Cerebellar cortex (tissue), 1 donor: ENCODE results near the gene EFHC1.
"Not testable (repeated sequence)": the region's sequence is repeated elsewhere in the genome, so short reads cannot be mapped to it uniquely, and the experiment has no call there.

ENCODE experiments used
- DNase-seq: peaks from one replicate; pipeline ENCODE4 v3.0.0-alpha.2; 2015; ENCODE audit warnings: low spot score

EFHC1 gene, protein sequence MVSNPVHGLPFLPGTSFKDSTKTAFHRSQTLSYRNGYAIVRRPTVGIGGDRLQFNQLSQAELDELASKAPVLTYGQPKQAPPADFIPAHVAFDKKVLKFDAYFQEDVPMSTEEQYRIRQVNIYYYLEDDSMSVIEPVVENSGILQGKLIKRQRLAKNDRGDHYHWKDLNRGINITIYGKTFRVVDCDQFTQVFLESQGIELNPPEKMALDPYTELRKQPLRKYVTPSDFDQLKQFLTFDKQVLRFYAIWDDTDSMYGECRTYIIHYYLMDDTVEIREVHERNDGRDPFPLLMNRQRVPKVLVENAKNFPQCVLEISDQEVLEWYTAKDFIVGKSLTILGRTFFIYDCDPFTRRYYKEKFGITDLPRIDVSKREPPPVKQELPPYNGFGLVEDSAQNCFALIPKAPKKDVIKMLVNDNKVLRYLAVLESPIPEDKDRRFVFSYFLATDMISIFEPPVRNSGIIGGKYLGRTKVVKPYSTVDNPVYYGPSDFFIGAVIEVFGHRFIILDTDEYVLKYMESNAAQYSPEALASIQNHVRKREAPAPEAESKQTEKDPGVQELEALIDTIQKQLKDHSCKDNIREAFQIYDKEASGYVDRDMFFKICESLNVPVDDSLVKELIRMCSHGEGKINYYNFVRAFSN

DNA sequence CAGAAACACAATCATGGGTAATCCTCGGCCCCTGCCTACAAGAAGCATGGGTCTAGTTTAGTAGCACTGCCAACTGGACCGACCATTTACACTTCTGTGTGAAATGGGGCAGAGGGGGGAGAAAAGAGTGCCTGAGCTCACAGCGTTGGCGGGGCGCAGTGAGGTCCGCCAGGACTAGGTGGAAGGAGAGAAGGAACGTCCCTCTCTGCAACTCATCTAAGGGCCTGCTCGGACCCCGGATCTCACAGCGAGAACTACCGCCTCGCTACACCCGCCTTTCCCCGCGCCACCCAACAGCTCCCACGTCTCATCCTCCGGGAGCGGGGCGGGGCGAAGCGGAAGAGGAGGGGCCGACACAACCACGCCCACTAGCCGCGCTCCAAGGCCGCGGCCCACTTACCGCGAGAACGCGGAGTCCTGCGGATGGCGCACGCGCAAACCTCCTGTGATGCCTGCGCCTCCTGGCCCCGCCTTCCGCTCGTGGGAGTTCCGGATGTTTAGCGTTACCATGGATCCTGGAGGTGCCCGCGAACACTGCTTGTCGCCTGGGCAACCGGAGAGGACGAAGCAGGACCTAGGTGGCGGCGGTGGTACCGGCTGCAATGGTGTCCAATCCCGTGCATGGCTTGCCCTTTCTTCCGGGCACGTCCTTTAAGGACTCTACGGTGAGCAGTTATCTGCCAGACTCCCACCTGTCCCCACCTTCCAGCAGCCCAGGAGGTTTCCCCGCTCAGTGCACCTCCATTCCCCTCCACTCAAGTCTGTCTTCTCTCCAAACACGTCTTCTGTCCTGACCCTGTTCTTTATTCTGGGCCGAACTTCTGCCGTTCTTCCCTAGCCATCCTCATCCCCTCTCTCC is at the start of gene EFHC1:
TSS of gene EFHC1 (plus strand) at position 534 of the 859 bp plus-strand sequence. CDS start at position 603, 69 bp downstream.
- DNase-seq, result peak; percentile 98

DNA sequence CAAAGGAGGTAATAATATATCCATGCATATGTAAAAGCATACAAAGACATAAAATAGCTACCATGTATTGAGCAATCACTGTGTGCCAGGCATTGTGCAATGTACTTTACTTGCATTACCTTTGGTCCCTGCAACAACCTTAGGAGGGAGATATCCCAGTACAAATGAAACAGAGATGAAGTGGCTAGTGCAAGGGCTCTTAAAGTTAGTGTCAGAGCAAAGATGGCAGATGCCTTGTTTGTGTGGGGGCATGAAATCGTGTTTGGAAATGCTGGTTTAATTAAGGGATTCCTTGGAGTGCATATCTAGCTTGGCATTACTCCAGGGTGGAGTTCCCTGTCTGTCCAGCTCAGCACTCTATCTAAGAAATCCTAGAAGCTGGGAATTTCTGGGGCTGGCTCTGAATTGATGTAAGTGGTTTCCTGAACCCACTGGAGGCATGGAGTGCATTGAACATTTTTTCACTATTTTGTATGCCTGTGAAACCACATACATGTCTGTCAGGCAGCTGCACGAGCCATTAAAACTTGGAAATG is 48.4 kb upstream of the EFHC1 start:
- DNase-seq, result peak; percentile 44

DNA sequence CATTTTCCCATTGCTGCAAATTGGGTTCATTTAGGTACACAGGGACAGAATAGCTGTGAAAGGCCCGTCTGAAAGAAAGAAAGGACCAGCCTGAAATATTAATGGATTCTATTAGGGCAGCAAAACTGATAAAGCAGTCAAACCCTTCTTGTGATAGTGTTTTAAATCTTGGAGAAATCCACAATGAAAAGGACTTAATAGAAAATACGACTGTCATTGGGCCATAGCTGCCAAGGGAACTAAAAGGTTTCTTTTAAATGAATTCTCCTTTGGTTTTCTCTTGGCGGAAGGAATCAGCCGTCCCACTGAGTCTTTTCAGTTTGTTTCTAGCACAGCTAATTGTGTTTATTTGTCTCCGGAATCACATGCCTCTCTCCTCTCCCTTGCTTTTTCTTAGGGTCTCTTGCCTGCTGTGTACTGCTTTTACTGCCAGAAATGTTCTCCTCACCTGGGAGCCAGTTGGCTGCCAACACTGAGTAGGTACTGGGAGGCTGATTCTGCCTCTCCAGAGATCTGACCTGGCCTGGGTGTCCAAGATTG is 46.9 kb upstream of the EFHC1 start:
- peak; percentile 34 for DNase-seq

DNA sequence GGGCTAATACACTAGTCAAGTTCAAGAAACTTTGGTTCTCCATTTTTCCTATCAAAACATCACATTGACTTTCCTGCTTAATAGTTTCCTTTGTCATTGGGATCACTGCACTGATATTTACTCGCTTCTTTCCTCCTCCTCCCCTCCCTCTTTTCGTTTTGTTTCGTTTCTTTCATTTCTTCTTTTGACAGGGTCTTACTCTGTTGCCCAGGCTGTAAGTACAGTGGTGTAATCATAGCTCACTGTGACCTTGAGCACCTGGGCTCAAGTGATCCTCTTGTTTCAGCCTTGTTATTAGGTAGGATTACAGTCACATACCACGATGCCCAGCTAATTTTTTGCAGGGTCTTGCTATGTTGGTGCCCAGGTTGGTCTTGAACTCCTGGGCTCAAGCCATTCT is 45.9 kb upstream of the EFHC1 start:
- no peak for DNase-seq

DNA sequence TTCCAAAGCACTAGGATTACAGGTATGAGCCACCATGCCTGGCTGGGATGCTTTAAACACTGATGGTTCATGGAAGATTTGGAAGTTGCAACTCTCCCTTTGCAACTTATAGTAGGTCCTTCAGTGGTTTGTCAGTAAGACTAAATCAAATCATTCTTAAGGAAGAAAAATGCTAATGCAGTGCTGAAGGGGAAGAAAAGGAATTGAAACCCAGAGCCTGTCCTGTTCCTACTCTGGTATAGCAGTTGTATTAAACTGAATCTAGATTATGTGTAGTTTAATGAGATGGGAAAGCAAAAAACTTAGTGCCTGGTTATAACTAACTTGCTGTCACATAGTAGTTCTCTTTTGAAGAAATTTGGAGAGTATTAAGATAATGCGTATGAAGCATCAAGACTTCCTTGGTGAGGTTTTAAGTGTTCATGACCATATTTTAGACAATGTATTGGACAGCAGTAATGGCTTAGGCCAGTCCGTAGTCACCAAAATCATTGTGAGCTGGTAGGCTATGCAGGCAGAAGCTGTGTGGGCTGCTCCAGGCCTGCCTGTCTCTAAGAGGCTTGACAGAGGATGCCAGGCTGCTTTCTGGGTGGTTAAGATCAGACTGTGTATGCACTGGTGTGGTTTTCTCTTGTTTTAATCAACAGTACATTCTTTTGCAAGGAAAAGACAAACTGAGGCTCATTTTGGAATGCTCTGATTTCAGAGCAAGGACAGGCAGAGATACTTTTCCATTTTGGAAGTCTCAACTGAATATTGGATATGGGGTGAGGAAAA is 44.2 kb upstream of the EFHC1 start:
- no peak for DNase-seq

DNA sequence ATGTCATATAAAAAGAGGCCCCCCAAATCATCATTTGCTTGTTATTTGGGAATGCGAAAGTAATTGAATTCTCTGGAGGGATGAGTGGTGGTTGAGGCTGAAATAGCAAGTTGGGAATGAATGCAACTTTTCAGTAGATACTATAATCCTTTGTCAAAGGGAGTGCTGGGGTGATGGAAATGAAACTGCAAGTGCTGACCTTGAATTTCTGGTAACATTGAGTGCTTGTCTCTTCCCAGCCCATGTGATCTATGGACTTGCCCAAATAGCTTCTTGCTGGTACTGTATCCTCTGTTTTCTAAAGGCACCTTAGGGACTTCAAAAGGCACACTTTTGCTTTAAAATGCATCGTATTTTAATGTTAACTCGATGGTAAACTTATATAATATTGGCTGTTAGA is 43.4 kb upstream of the EFHC1 start:
- DNase-seq, result no peak

DNA sequence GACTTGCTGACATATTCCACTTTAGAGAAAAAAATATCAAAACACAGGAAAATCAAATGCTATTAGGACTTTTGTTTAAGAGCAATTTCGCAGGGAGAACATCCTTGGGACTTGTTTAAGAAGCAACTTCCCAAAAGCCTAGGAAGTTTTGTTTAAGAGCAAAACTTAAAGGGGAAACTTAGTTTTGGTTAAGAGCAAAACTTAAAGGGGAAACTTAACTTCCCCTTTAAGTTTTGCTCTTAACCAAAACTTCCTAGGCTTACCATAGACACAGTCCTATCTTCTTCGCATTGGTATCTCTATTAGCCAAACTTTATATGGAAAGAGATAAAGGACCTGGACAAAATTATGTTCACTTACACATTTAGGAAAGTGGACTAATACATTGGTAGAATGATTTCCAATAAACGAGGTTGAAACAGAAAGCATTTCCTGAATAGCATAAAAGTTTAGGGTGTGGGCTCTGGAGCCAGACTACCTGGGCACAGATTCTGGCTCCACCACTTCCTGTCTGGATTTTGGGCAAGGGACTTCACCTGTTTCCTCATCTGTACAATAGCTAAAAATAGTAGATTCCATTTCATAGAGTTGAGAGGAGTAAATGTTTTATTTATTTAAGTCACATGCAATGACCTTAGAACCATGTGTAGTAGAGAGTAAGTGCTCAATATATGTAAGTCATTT is 42.5 kb upstream of the EFHC1 start:
- DNase-seq, result no peak

DNA sequence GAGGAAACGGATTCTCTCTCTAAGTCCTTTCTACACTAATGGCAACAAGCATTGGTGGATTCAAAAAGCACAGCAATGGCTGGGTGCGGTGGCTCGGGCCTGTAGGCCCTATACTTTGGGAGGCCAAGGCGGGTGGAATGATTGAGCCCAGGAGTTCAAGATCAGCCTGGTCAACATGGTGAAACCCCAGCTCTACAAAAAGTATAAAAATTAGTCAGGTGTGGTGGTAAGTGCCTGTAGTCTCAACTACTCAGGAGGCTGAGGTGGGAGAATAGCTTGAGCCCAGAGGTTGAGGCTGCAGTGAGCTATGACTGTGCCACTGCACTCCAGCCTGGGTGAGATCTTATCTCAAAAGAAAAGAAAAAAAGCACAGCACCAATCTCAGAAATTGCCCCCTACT is 38.9 kb upstream of the EFHC1 start:
- DNase-seq, result no peak

DNA sequence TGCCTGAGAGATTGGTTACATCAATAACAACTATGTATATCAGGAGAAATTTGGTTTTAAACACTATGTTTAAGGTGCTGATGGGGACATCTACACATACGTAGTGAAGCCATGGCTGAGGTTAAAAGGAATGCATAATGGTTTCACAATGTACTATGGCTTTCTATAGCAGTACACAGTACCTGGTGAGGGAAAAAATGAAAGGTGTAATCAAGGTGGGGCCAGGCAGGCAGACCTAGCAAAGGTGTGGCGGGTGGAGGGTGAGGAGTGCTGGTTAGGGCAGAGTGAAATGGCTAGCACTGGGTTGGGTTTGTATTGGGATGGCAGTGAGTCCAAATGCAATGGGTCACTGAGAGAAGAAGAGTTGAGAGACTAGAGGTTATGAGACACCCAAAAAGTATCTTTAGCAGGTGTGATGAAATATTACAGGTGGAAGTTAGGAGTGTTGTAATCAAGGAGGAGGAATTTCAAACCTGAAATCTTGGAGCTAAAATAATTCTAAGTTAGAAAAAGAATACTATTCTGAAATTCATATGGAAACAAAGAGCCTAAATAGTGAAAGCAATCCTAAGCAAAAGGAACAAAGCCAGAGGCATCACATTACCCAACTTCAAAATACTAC is 35.9 kb upstream of the EFHC1 start:
- no peak for DNase-seq

DNA sequence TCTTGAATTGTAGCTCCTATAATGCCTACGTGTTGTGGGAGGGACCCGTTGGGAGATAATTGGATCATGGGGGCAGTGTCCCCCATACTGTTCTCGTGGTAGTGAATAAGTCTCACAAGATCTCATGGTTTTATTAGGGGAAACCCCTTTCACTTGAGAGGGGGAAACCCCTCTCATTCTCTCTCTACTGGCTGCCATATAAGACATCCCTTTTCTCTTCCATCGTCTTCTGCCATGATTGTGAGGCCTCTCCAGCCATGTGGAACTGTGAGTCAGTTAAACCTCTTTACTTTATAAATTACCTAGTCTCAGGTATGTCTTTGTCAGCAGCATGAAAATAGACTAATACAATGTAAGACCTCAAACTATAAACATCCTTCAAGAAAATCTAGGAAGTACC is 35.1 kb upstream of the EFHC1 start:
- no peak for DNase-seq

DNA sequence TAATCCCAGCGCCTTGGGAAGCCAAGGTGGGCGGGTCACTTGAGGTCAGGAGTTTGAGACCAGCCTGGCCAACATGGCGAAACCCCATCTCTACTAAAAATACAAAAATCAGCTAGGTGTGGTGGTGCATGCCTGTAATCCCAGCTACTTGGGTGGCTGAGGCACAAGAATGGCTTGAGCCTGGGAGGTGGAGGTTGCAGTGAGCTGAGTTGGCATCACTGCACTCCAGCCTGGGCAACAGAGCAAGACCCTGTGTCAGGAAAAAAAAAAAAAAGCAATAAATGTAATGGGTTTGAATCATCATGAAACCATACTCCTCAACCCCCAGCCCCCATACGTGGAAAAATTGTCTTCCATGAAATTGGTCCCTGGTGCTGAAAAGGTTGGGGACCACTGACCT is 32.0 kb upstream of the EFHC1 start:
- DNase-seq, result not testable (repeated sequence)

DNA sequence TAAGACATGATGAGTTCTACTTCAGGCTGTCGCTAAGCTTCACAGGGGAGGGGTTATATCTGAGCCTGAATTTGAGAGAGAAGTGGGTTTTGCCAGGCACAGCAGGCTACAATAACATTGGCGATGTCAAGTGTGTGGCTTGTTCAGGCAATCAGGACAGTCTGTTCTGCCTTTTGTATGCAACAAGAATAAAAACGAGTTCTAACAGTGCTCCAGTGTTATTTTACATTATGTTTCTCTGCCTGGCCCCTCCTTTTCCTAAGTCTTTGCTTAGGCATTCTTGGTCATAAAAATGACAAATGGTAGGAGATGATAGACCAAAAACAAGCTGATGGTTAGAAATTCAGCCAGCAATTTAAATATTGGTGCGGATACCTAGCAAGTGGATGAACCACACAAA is 31.4 kb upstream of the EFHC1 start:
- DNase-seq, result peak; percentile 94

DNA sequence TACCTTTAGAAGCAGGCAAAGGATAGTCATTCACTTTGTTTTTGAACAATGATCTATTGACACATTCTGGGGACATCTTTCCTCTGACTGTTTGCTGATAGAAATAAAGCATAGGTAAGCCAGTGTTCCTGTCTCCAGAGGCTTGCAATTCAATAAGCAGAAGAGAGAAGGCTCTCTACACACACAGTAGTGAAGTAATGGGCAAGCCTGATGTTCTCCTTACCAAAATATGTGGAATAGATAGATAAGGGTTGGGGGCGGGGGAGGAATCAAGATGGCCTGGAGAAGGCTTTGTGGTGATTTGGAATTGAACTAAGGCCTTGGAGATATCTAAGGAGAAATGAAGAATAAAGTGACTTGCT is 30.9 kb upstream of the EFHC1 start:
- no peak for DNase-seq

DNA sequence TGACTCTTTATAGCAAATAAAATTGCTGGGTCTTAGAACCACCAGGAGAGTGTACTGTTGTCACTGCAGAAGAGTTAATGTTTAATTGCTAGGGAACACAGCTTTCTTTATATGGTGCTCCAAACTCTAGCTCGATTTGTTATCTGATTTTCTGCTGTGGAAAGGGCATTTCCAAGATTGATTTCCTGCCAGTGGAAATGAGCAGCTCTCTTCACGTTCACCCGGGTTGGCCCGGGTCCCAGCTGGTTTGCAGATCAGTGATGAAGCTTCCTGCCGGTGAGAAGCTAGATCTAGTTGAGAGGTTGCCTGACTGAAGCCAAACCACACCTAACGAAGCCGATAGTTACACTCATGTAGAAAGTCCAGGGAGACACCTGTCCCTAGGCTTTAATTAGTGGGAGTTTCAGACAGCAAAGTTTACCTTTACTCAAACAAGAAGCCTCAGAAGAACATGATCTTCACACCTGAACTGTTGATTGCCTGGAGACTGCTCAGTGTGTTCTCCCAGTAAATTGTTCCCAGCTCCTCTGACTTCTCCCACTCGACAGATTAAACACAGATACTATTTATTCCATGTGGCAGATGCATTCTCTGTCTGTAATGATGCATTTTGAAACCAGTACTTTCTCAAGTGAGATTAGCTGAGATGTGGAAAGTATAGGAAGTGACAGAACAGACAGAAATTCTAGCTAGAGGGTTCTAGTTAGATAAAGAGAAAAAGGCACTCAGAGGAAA is 30.3 kb upstream of the EFHC1 start:
- DNase-seq, result peak; percentile 86

DNA sequence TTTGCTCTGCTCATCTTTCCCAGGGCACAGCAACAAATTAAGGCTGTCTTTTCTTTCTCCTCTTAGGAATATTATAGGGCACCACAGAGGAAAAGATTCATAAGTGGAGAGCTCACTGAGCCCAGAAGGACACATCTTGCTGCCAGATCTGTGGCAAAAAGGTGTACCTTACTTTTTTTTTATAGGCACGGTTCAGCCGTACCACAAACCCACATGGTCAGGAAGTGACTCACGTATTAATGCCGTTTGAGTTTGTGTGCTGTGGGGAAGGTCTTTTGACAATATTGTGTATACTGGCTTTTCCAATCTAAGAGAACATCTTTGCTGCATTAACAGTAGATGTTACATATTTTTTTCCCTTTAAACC is 29.8 kb upstream of the EFHC1 start:
- no peak for DNase-seq

DNA sequence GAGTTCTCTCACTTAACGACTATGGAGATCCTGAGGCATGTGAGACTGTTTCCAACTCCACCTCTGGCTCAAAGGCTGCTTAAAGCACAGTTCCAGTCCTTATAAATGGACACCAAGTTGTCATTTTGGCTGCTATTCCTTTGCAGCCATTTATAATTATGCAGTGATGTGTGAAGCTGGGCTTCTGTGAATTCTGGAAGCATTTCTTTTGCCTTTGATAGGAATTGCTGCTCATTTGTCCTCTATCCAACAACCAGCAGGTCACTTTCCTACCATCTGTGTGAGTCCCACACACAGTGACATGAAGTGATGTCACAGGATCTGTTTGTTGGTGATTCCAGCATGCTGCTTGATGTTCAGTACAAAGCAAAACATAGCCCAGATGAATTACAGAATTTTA is 28.5 kb upstream of the EFHC1 start:
- DNase-seq, result peak; percentile 99

DNA sequence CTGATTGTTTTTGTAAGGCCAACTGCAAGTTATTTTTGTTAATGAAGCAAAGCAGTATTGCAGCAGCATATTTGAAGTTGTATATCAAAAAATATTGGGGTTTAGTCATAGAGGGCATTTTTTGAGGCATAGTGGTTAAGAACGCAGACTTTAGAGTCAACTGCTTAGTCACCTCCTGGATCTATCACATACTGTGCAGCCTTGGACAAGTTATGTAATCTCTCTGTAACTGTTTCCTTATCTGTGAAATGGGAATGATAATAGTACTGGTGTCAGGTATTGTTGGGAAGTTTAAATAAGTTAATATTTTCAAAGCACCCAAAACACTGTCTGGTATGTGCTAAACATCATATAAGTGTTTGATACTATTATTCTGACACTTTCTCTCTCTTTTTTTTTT is 27.2 kb upstream of the EFHC1 start:
- DNase-seq, result no peak

DNA sequence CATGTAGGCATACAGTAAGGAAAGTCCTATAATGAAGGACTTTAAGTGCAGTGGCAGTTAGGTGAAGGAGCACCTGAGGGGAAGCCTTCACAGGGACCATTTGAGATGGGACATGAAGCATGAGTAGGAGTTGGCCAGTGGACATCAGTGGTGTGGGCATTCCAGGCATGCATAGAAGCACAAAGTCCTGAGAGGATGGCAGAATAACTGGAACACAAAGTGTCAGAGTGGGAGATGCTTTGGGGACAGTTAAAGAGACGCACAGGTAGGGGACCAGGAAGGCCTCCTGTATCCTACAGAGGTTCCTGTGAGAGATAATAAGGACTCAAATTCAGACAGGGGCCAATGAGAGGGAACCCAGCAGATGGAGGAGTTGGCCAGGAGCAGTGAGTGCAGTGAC is 26.4 kb upstream of the EFHC1 start:
- DNase-seq, result no peak

DNA sequence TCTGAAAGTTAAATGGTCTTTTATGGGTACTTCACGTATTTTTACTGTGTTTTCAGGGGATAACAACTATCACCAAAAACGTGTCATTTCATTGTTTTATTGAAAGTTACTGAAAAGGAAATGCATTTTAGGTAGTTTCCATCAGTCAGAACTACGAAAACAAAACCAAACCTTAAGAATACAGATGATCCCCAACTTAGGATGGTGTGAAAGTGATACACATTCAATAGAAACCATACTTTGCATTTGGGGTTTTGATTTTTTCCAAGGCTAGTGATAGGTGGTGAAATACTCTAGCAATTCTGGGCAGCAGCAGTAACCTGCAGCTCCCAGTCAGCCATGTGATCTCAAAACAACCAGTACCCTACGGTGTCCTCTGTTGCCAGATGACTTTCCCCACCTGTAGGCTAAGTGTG is 25.9 kb upstream of the EFHC1 start:
- no peak for DNase-seq

DNA sequence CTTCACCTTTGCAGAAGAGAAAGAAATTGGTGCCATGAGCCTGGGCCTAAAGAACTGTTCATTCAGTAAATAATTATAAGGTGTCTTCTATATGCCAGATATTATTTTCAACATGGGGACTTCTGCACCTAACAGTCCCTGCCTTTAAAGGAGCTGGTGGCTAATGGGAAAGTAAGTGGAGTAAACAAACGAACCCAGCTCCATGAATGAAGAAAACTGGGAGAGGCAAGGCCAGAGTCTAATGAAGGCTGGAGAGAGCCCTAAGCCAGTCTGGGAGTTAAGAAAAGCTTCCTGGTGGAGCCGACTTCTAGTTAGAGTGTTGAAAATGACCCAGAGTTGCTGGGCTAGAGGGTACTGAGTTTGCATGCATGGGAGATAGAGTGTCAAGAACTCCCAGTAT is 24.2 kb upstream of the EFHC1 start:
- DNase-seq, result no peak
